Esophagus muscularis mucosa (tissue), 3 donors: ENCODE data around the gene PTPRN2.

Source experiments
- EP300 ChIP-seq: sonication (generic); formaldehyde crosslinking; IDR thresholded peaks from one replicate; pipeline ENCODE4 v1.6.1; 2017; ENCODE audit warnings: antibody characterized with exemption
- POLR2AphosphoS5 ChIP-seq, 2 donors: sonication (generic); formaldehyde crosslinking; IDR thresholded peaks; one replicate each; pipeline ENCODE4 v1.6.1; 2017; ENCODE audit warnings: antibody characterized with exemption in 2 of 2

DNA sequence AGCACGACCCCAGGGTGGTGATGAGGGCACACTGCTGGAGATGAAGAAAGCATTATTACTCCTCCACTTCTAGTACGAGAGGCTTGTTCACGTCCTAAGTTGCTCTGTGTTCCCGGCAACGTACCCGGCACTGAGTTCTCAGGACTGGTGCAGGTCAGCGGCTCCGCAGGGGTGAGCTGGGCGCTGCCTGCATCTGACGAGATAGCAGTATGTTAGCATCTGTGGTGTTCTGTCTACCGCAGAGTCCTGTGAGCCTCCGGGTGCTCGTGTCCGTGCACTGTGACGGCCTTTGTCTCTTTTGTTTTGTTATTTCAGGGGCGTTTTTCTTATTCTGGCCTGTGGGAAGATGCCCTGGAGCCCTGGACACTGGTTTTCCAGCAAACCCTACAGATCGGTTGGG is 743.0 kb downstream of the PTPRN2 start:
- TF ChIP-seq POLR2AphosphoS5 (IDR thresholded peaks at IDR 0.05) (no peak), EP300 (no peak)
